ENCODE results near the gene PLA2G15.
"Not testable (repeated sequence)": the region's sequence is repeated elsewhere in the genome, so short reads cannot be mapped to it uniquely, and the experiment has no call there.

The PLA2G15 gene

GRCh38 chr16:68286153-68287074 is 41.2 kb downstream of the PLA2G15 start:
- no peak overlapping the region for H3K4me3 ChIP-seq (ENCODE audit: low read length)
- H3K27ac ChIP-seq (ENCODE audit: low read length), result no peak overlapping the region
- peaks cover 40% of the 10 kb centered on the region for H3K36me3 ChIP-seq (ENCODE audit: insufficient read depth, low read depth, low read length)
- H3K27me3 ChIP-seq (ENCODE audit: insufficient read depth, low read length), result no peaks in the 10 kb centered on the region
- H3K9ac ChIP-seq (ENCODE audit: low read depth, low read length), result no peak overlapping the region
- H3K4me1 ChIP-seq (ENCODE audit: insufficient read depth, low read length), result no peaks in the 10 kb centered on the region
- H3K9me3 ChIP-seq (ENCODE audit: insufficient read depth, low read depth, low read length), result no peaks in the 10 kb centered on the region

- no peaks in the 10 kb centered on the region for H3K4me1 ChIP-seq (ENCODE audit: insufficient read depth, low read length)
- no peaks in the 10 kb centered on the region for H3K27me3 ChIP-seq (ENCODE audit: insufficient read depth, low read length)
- no peak overlapping the region for H3K4me3 ChIP-seq (ENCODE audit: low read length)
- H3K9me3 ChIP-seq (ENCODE audit: insufficient read depth, low read depth, low read length), result no peaks in the 10 kb centered on the region
- H3K9ac ChIP-seq (ENCODE audit: low read depth, low read length), result no peak overlapping the region
- peaks cover 47% of the 10 kb centered on the region for H3K36me3 ChIP-seq (ENCODE audit: insufficient read depth, low read depth, low read length)
- H3K27ac ChIP-seq (ENCODE audit: low read length), result no peak overlapping the region
These were observed 42.4 kb downstream of the PLA2G15 start for GRCh38 chr16:68287276-68288251.

GRCh38 chr16:68288252-68288650 is 43.1 kb downstream of the PLA2G15 start:
- no peaks in the 10 kb centered on the region for H3K9me3 ChIP-seq (ENCODE audit: insufficient read depth, low read depth, low read length)
- H3K9ac ChIP-seq (ENCODE audit: low read depth, low read length), result no peak overlapping the region
- no peaks in the 10 kb centered on the region for H3K27me3 ChIP-seq (ENCODE audit: insufficient read depth, low read length)
- H3K4me3 ChIP-seq (ENCODE audit: low read length), result no peak overlapping the region
- peaks cover 45% of the 10 kb centered on the region for H3K36me3 ChIP-seq (ENCODE audit: insufficient read depth, low read depth, low read length)
- no peak overlapping the region for H3K27ac ChIP-seq (ENCODE audit: low read length)
- H3K4me1 ChIP-seq (ENCODE audit: insufficient read depth, low read length), result no peaks in the 10 kb centered on the region

- H3K36me3 ChIP-seq (ENCODE audit: insufficient read depth, low read depth, low read length), result peaks cover 51% of the 10 kb centered on the region
- H3K9me3 ChIP-seq (ENCODE audit: insufficient read depth, low read depth, low read length); H3K4me1 ChIP-seq (ENCODE audit: insufficient read depth, low read length); H3K4me3 ChIP-seq (ENCODE audit: low read length); H3K27me3 ChIP-seq (ENCODE audit: insufficient read depth, low read length); H3K9ac ChIP-seq (ENCODE audit: low read depth, low read length); H3K27ac ChIP-seq (ENCODE audit: low read length): not testable (repeated sequence)
These were observed 43.6 kb downstream of the PLA2G15 start for GRCh38 chr16:68288796-68289195.

- Histone ChIP-seq H3K9me3 (ENCODE audit: insufficient read depth, low read depth, low read length) (no peaks in the 10 kb centered on the region), H3K4me3 (ENCODE audit: low read length) (no peak overlapping the region), H3K27me3 (ENCODE audit: insufficient read depth, low read length) (no peaks in the 10 kb centered on the region), H3K4me1 (ENCODE audit: insufficient read depth, low read length) (no peaks in the 10 kb centered on the region), H3K9ac (ENCODE audit: low read depth, low read length) (no peak overlapping the region), H3K36me3 (ENCODE audit: insufficient read depth, low read depth, low read length) (peaks cover 54% of the 10 kb centered on the region), H3K27ac (ENCODE audit: low read length) (no peak overlapping the region)
These were observed 44.0 kb downstream of the PLA2G15 start for GRCh38 chr16:68289202-68289601.

- H3K27ac ChIP-seq (ENCODE audit: low read length), result no peak overlapping the region
- H3K27me3 ChIP-seq (ENCODE audit: insufficient read depth, low read length), result no peaks in the 10 kb centered on the region
- no peaks in the 10 kb centered on the region for H3K9me3 ChIP-seq (ENCODE audit: insufficient read depth, low read depth, low read length)
- peak overlapping the region; percentile 13; the same call in 1 of the 2 replicates for H3K9ac ChIP-seq (ENCODE audit: low read depth, low read length)
- H3K4me1 ChIP-seq (ENCODE audit: insufficient read depth, low read length), result no peaks in the 10 kb centered on the region
- H3K4me3 ChIP-seq (ENCODE audit: low read length), result no peak overlapping the region
- H3K36me3 ChIP-seq (ENCODE audit: insufficient read depth, low read depth, low read length), result peaks cover 58% of the 10 kb centered on the region
These were observed 44.6 kb downstream of the PLA2G15 start for GRCh38 chr16:68289621-68290329.

GRCh38 chr16:68290450-68290849 is 45.3 kb downstream of the PLA2G15 start:
- Histone ChIP-seq H3K27ac (ENCODE audit: low read length) (no peak overlapping the region), H3K4me3 (ENCODE audit: low read length) (no peak overlapping the region), H3K36me3 (ENCODE audit: insufficient read depth, low read depth, low read length) (peaks cover 57% of the 10 kb centered on the region), H3K9ac (ENCODE audit: low read depth, low read length) (peak overlapping the region; percentile 13; the same call in 1 of the 2 replicates), H3K27me3 (ENCODE audit: insufficient read depth, low read length) (no peaks in the 10 kb centered on the region), H3K9me3 (ENCODE audit: insufficient read depth, low read depth, low read length) (no peaks in the 10 kb centered on the region), H3K4me1 (ENCODE audit: insufficient read depth, low read length) (no peaks in the 10 kb centered on the region)

- Histone ChIP-seq H3K9me3 (ENCODE audit: insufficient read depth, low read depth, low read length) (no peaks in the 10 kb centered on the region), H3K4me3 (ENCODE audit: low read length) (no peak overlapping the region), H3K9ac (ENCODE audit: low read depth, low read length) (no peak overlapping the region), H3K27ac (ENCODE audit: low read length) (no peak overlapping the region), H3K36me3 (ENCODE audit: insufficient read depth, low read depth, low read length) (peaks cover 65% of the 10 kb centered on the region), H3K4me1 (ENCODE audit: insufficient read depth, low read length) (no peaks in the 10 kb centered on the region), H3K27me3 (ENCODE audit: insufficient read depth, low read length) (no peaks in the 10 kb centered on the region)
These were observed 46.1 kb downstream of the PLA2G15 start for GRCh38 chr16:68291227-68291626.

GRCh38 chr16:68292425-68292824 is 47.3 kb downstream of the PLA2G15 start:
- H3K4me3 ChIP-seq (ENCODE audit: low read length), result no peak overlapping the region
- H3K36me3 ChIP-seq (ENCODE audit: insufficient read depth, low read depth, low read length), result peaks cover 74% of the 10 kb centered on the region
- H3K9ac ChIP-seq (ENCODE audit: low read depth, low read length), result no peak overlapping the region
- no peaks in the 10 kb centered on the region for H3K27me3 ChIP-seq (ENCODE audit: insufficient read depth, low read length)
- H3K27ac ChIP-seq (ENCODE audit: low read length), result no peak overlapping the region
- no peaks in the 10 kb centered on the region for H3K9me3 ChIP-seq (ENCODE audit: insufficient read depth, low read depth, low read length)
- no peaks in the 10 kb centered on the region for H3K4me1 ChIP-seq (ENCODE audit: insufficient read depth, low read length)

GRCh38 chr16:68296291-68296690 is 51.1 kb downstream of the PLA2G15 start:
- Histone ChIP-seq H3K36me3 (ENCODE audit: insufficient read depth, low read depth, low read length) (peaks cover 88% of the 10 kb centered on the region), H3K4me1 (ENCODE audit: insufficient read depth, low read length) (no peaks in the 10 kb centered on the region), H3K27ac (ENCODE audit: low read length) (no peak overlapping the region)

GRCh38 chr16:68296693-68297092 is 51.5 kb downstream of the PLA2G15 start:
- H3K9me3 ChIP-seq (ENCODE audit: insufficient read depth, low read depth, low read length), result no peaks in the 10 kb centered on the region
- H3K36me3 ChIP-seq (ENCODE audit: insufficient read depth, low read depth, low read length), result peaks cover 88% of the 10 kb centered on the region
- no peaks in the 10 kb centered on the region for H3K4me1 ChIP-seq (ENCODE audit: insufficient read depth, low read length)
- H3K27me3 ChIP-seq (ENCODE audit: insufficient read depth, low read length), result no peaks in the 10 kb centered on the region
- H3K9ac ChIP-seq (ENCODE audit: low read depth, low read length), result no peak overlapping the region
- H3K27ac ChIP-seq (ENCODE audit: low read length), result no peak overlapping the region
- no peak overlapping the region for H3K4me3 ChIP-seq (ENCODE audit: low read length)

More at GRCh38 chr16:68296291-68296690, 51.1 kb downstream of the PLA2G15 start:
- no peaks in the 10 kb centered on the region for H3K9me3 ChIP-seq (ENCODE audit: insufficient read depth, low read depth, low read length)
- H3K4me3 ChIP-seq (ENCODE audit: low read length), result no peak overlapping the region
- H3K27me3 ChIP-seq (ENCODE audit: insufficient read depth, low read length), result no peaks in the 10 kb centered on the region
- no peak overlapping the region for H3K9ac ChIP-seq (ENCODE audit: low read depth, low read length)

All from iPS-20b (cell line).